HG03066 (cell line): ENCODE data around the gene MSH3.
"Not testable (repeated sequence)": the region's sequence is repeated elsewhere in the genome, so short reads cannot be mapped to it uniquely, and the experiment has no call there.

Source experiments
- ATAC-seq: cut with Tn5 transposase; IDR thresholded peaks from one replicate; pipeline ENCODE4 v1.9.1; 2021; ENCODE audit warnings: low read depth; ENCODE audit not compliant: unreplicated experiment

The MSH3 gene

GRCh38 chr5:80837679-80838078, 183.2 kb downstream of the MSH3 start:
- ATAC-seq = peak; percentile 87

GRCh38 chr5:80841026-80841797, 186.8 kb downstream of the MSH3 start:
- ATAC-seq = not testable (repeated sequence)

- not testable (repeated sequence) for ATAC-seq
Observed at GRCh38 chr5:80846422-80846821, 192.0 kb downstream of the MSH3 start.

- not testable (repeated sequence) for ATAC-seq
Observed at GRCh38 chr5:80850168-80850567, 195.7 kb downstream of the MSH3 start.

- ATAC-seq = no peak
Observed at GRCh38 chr5:80852331-80853245, 198.1 kb downstream of the MSH3 start.

- no peak for ATAC-seq
Observed at GRCh38 chr5:80853413-80853812, 199.0 kb downstream of the MSH3 start.

- no peak for ATAC-seq
Observed at GRCh38 chr5:80854583-80854982, 200.1 kb downstream of the MSH3 start.

- ATAC-seq = no peak
Observed at GRCh38 chr5:80860924-80861613, 206.6 kb downstream of the MSH3 start.

- ATAC-seq = no peak
Observed at GRCh38 chr5:80863708-80864107, 209.3 kb downstream of the MSH3 start.

- no peak for ATAC-seq
Observed at GRCh38 chr5:80864109-80864508, 209.7 kb downstream of the MSH3 start.

GRCh38 chr5:80864706-80865435, 210.4 kb downstream of the MSH3 start:
- no peak for ATAC-seq

GRCh38 chr5:80865551-80865950, 211.1 kb downstream of the MSH3 start:
- ATAC-seq = no peak

- no peak for ATAC-seq
Observed at GRCh38 chr5:80866371-80866770, 211.9 kb downstream of the MSH3 start.

GRCh38 chr5:80867233-80867632, 212.8 kb downstream of the MSH3 start:
- no peak for ATAC-seq

GRCh38 chr5:80870442-80870841, 216.0 kb downstream of the MSH3 start:
- ATAC-seq = no peak

GRCh38 chr5:80871541-80871961, 217.1 kb downstream of the MSH3 start:
- ATAC-seq = no peak

- ATAC-seq = no peak
Observed at GRCh38 chr5:80874162-80874561, 219.7 kb downstream of the MSH3 start.

- ATAC-seq = no peak
Observed at GRCh38 chr5:80877592-80877991, 223.1 kb downstream of the MSH3 start.

- ATAC-seq = no peak
Observed at GRCh38 chr5:80881726-80882125, 227.3 kb downstream of the MSH3 start.

GRCh38 chr5:80883390-80883789, 228.9 kb downstream of the MSH3 start:
- not testable (repeated sequence) for ATAC-seq
